Breast epithelium (tissue), 4 donors: Measurements from ENCODE around the gene CD53. TPM values are rescaled to one million over a fixed set of nuclear protein-coding genes. Genes with fewer than 3 reads are reported as not detected.

Source experiments
- DNase-seq, 2 donors: peaks; one replicate each; pipeline ENCODE4 v3.0.0-alpha.2; 2019; ENCODE audit warnings: low spot score in 2 of 2
- H3K27ac ChIP-seq, 2 donors: fragments of 200-600 bp; sonication (generic) in 1 of 2; one replicate each; pipeline ENCODE4 v1.5.1; 2016 to 2019; ENCODE audit warnings: mild to moderate bottlenecking in 1 of 2
- H3K27me3 ChIP-seq, 2 donors: fragments of 200-600 bp; sonication (generic) in 1 of 2; one replicate each; pipeline versions ENCODE4 v1.5.1 to v1.6.0; 2017 to 2019; ENCODE audit warnings: control low read depth in 1 of 2, mild to moderate bottlenecking in 1 of 2
- H3K36me3 ChIP-seq: fragments of 200-600 bp; one replicate; pipeline ENCODE4 v1.5.1; 2019
- H3K4me1 ChIP-seq, 2 donors: fragments of 200-600 bp; sonication (generic); one replicate each; pipeline ENCODE4 v1.5.1; 2016 to 2019; ENCODE audit warnings: control low read depth in 1 of 2
- H3K4me3 ChIP-seq, 3 donors: fragments of 200-600 bp; sonication (generic); 1 replicate in 2 of 3; 2 replicates in 1 of 3; pipeline ENCODE4 v1.5.1; 2016 to 2019; ENCODE audit warnings: mild to moderate bottlenecking in 3 of 3, moderate library complexity in 2 of 3
- H3K9me3 ChIP-seq, 2 donors: fragments of 200-600 bp; sonication (generic) in 1 of 2; one replicate each; pipeline ENCODE4 v1.5.1; 2016 to 2019; ENCODE audit warnings: control low read depth in 1 of 2
- POLR2A ChIP-seq: fragments of 450-650 bp; IDR thresholded peaks from one replicate; pipeline ENCODE4 v1.6.1; 2016; ENCODE audit warnings: antibody characterized with exemption, mild to moderate bottlenecking, moderate library complexity
- POLR2AphosphoS5 ChIP-seq, 3 donors: sonication (generic); formaldehyde crosslinking; IDR thresholded peaks; one replicate each; pipeline ENCODE4 v1.6.1; 2017; ENCODE audit warnings: antibody characterized with exemption in 3 of 3
- intact Hi-C: fragments of 100-400 bp; cut with DNase I; formaldehyde crosslinking; loops from one replicate; pipeline ENCODE4 v1.15.1; 2023; ENCODE audit warnings: low total_unique reads
- total RNA-seq, 3 donors: library from RNA; depleted of rRNA; stranded (reverse); fragments of >200 nt; gene quantifications; one replicate each; pipeline ENCODE4 v1.1.0, GENCODE V29; 2016
- TF ChIP-seq, protein P1 (sequence below), 3 donors: fragments of 450-650 bp; IDR thresholded peaks; one replicate each; pipeline ENCODE4 v1.5.1; 2016 to 2017; ENCODE audit warnings: antibody characterized with exemption in 3 of 3, mild to moderate bottlenecking in 3 of 3, moderate library complexity in 3 of 3

The CD53 gene
- total RNA-seq, 3 donors from 2014 or later = 36.1 to 72.6 (median 50.2) TPM

DNA sequence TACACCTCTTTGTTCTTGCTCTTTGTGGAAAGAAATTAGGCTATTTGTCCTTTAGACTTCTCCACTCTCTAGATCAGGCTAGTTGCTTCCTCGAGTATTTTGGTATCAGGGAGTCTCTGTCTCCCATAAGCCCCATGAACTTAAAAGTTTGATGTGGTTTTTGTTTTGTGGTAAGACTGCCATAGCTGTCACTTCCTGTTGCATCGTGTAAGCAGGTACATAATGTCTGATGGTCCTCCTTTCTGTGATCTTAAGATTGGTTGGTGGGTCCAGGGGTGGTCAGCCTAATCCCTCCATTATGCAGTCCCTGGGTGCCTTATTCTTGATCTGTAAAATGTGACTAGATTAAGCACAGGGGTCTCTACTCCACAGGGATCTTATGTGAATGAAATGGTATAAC is 23.1 kb downstream of the CD53 start:
- H3K4me3 ChIP-seq = no peak overlapping the region
- H3K9me3 ChIP-seq = no peaks in the 10 kb centered on the region
- no peaks in the 10 kb centered on the region for H3K4me1 ChIP-seq
- DNase-seq = no peak
- H3K27ac ChIP-seq = no peak overlapping the region
- H3K36me3 ChIP-seq = no peaks in the 10 kb centered on the region
- no peaks in the 10 kb centered on the region for H3K27me3 ChIP-seq
- intact Hi-C loops = no loop called here
- TF ChIP-seq, protein P1, sequence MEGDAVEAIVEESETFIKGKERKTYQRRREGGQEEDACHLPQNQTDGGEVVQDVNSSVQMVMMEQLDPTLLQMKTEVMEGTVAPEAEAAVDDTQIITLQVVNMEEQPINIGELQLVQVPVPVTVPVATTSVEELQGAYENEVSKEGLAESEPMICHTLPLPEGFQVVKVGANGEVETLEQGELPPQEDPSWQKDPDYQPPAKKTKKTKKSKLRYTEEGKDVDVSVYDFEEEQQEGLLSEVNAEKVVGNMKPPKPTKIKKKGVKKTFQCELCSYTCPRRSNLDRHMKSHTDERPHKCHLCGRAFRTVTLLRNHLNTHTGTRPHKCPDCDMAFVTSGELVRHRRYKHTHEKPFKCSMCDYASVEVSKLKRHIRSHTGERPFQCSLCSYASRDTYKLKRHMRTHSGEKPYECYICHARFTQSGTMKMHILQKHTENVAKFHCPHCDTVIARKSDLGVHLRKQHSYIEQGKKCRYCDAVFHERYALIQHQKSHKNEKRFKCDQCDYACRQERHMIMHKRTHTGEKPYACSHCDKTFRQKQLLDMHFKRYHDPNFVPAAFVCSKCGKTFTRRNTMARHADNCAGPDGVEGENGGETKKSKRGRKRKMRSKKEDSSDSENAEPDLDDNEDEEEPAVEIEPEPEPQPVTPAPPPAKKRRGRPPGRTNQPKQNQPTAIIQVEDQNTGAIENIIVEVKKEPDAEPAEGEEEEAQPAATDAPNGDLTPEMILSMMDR (IDR thresholded peaks at IDR 0.05) = no peak
- TF ChIP-seq POLR2A (no peak), POLR2AphosphoS5 (IDR thresholded peaks at IDR 0.05) (no peak)

- Histone ChIP-seq H3K9me3 (no peaks in the 10 kb centered on the region), H3K27ac (no peak overlapping the region), H3K4me1 (no peaks in the 10 kb centered on the region), H3K27me3 (no peaks in the 10 kb centered on the region), H3K36me3 (no peaks in the 10 kb centered on the region), H3K4me3 (no peak overlapping the region)
- no peak for DNase-seq
- intact Hi-C loops = loop anchor here (1.0 kb wide), 1 partner anchor 15 kb away; no protein-coding TSS in a partner anchor
- TF ChIP-seq POLR2AphosphoS5 (IDR thresholded peaks at IDR 0.05) (no peak), POLR2A (no peak)
- TF ChIP-seq, protein P1 (IDR thresholded peaks at IDR 0.05) = no peak
Measured at GRCh38 chr1:110897681-110898080, 24.7 kb downstream of the CD53 start.

DNA sequence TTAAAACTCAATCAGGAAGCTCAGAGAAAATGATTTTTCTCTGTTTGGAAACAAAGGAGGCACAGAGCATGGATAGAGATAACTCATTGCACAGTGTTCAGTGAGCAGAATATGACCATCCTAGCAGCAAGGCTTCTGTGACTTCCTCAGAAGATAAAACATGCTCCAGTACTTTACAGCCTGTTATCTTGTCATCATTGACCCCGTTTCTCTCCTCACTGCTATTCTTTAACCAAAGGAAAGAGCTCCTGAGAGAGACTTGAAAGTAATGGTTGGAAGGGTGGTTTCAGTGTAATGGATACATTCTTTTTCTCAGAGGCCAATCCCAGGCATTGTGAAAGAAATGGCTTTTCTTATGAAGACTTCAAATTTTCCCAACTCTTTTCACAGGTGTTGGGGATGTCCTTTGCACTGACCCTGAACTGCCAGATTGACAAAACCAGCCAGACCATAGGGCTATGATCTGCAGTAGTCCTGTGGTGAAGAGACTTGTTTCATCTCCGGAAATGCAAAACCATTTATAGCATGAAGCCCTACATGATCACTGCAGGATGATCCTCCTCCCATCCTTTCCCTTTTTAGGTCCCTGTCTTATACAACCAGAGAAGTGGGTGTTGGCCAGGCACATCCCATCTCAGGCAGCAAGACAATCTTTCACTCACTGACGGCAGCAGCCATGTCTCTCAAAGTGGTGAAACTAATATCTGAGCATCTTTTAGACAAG is 25.9 kb downstream of the CD53 start:
- TF ChIP-seq POLR2AphosphoS5 (IDR thresholded peaks at IDR 0.05) = no peak
- TF ChIP-seq, protein P1 (IDR thresholded peaks at IDR 0.05) = no peak
- no peak for TF ChIP-seq POLR2A
- Histone ChIP-seq H3K27ac (no peak overlapping the region), H3K27me3 (no peaks in the 10 kb centered on the region), H3K4me3 (no peak overlapping the region), H3K4me1 (no peaks in the 10 kb centered on the region), H3K36me3 (no peaks in the 10 kb centered on the region), H3K9me3 (no peaks in the 10 kb centered on the region)
- no peak for DNase-seq
- intact Hi-C loops = loop anchor here (1.0 kb wide), 1 partner anchor 17 kb away; no protein-coding TSS in a partner anchor

DNA sequence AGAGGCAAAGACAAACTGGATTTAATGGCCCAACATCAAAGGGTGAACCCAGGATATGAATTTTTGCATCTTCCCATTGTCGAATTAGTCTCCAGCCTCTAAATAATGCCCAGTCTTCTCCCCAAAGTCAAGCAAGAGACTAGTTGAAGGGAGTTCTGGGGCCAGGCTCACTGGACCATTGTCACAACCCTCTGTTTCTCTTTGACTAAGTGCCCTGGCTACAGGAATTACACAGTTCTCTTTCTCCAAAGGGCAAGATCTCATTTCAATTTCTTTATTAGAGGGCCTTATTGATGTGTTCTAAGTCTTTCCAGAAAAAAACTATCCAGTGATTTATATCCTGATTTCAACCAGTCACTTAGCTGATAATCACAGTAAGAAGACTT is 26.5 kb downstream of the CD53 start:
- DNase-seq = no peak
- Histone ChIP-seq H3K9me3 (no peaks in the 10 kb centered on the region), H3K27ac (no peak overlapping the region), H3K27me3 (no peaks in the 10 kb centered on the region), H3K4me3 (no peak overlapping the region), H3K36me3 (no peaks in the 10 kb centered on the region), H3K4me1 (no peaks in the 10 kb centered on the region)
- intact Hi-C loops = no loop called here
- no peak for TF ChIP-seq POLR2AphosphoS5 (IDR thresholded peaks at IDR 0.05)
- TF ChIP-seq POLR2A = no peak
- TF ChIP-seq, protein P1 (IDR thresholded peaks at IDR 0.05) = no peak

DNA sequence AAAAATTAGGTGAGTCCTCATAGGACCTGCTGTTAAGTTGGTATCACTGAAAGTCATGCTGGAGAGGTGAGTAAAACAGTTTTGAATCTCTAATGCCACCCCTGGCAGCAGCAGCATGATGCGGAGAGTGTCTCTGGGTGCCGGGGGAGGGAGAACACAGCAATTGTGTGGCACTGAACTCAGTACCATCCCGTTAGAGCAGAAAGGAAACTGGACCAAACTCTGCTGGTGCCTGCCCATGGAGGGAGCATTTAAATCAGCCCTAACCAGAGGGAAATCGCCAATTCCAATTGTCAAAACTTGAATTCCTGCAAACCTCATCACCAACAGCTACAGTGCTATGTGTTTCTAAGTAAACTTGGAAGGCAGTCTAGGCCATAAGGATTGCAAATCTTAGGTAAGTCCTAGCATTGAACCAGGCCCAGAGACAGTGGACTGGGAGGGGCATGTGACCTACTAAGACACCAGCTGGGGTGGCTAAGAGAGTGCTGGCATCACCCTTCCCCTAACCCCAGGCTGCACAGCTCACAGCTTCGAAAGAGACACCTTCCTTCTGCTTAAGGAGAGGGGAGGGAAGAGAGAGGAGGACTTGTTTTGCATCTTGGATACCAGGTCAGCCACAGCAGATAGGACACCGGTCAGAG is 30.0 kb downstream of the CD53 start:
- H3K27me3 ChIP-seq = no peaks in the 10 kb centered on the region
- intact Hi-C loops = no loop called here
- no peaks in the 10 kb centered on the region for H3K4me1 ChIP-seq
- no peaks in the 10 kb centered on the region for H3K36me3 ChIP-seq
- TF ChIP-seq POLR2A (no peak), POLR2AphosphoS5 (IDR thresholded peaks at IDR 0.05) (no peak)
- TF ChIP-seq, protein P1 (IDR thresholded peaks at IDR 0.05) = no peak
- no peak overlapping the region for H3K27ac ChIP-seq
- no peak overlapping the region for H3K4me3 ChIP-seq
- no peaks in the 10 kb centered on the region for H3K9me3 ChIP-seq
- DNase-seq = no peak
